Measurements from ENCODE around the gene ADAMTSL3. TPM values are rescaled to one million over a fixed set of nuclear protein-coding genes. Genes with fewer than 3 reads are reported as not detected.

Gene ADAMTSL3
- total RNA-seq, 1 donor from 2014 or later, result 0.64 TPM

DNA sequence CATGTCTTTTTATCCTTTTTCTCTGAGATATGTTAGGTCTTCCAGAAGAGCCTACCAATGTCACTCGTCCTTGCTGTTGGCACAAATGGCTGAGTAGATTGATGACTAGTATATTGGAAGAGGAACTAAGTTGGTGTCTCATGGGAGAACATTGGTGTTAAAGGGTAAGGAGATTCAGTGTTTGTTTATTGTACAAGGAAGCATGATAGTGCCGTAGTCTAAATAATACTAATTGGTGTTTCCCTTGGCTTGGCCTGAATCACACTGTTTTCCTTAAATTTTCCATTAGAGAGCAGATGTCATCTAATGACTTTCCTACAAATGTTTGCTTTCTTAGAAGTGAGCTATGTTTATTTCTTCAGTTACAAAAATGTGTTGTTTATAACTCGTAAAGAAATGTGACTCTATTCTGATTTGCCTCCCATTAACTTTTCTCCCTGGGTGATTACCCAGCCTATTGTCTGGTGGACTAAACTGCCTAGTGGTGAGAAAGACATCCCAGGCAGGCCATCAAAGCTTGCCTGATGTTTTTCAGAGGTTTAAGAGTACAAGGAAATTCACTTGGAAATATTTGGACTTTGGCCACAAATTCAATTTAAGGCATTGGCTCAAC lies 28.7 kb downstream of the ADAMTSL3 start:
- Mint-ChIP-seq H3K27me3 (ENCODE audit: unreplicated experiment) (no peaks in the 10 kb centered on the region), H3K36me3 (ENCODE audit: low read depth, unreplicated experiment) (no peaks in the 10 kb centered on the region), H3K4me1 (ENCODE audit: unreplicated experiment) (no peaks in the 10 kb centered on the region), H3K9me3 (ENCODE audit: unreplicated experiment) (no peaks in the 10 kb centered on the region), H3K4me3 (ENCODE audit: unreplicated experiment) (no peak overlapping the region), H3K27ac (ENCODE audit: unreplicated experiment) (no peak overlapping the region)
- no peak for DNase-seq (ENCODE audit: low spot score)
- no peak for TF ChIP-seq CTCF (IDR thresholded peaks at IDR 0.05; ENCODE audit: unreplicated experiment)

DNA sequence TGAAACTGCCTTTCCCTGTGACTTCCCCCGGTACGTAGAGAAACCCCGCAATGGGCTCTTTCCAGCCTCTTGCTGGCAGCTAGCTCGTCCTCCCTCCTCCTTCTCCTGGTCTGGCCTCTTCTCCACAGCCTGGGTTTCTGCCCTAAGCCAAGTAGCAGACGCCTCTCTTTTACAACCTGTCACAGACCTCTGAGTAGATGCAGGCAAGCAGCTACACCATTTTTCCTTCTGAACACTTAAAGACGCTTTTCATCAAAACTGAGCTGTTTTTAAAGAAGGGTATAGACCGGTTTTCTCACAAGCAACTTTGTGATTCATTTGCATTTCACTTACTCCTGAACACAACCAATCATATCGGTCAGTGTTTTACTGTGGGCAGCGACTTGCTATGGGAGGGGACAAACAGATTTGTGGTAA lies 32.0 kb downstream of the ADAMTSL3 start:
- no peak overlapping the region for H3K27ac Mint-ChIP-seq (ENCODE audit: unreplicated experiment)
- no peak for TF ChIP-seq CTCF (IDR thresholded peaks at IDR 0.05; ENCODE audit: unreplicated experiment)
- no peaks in the 10 kb centered on the region for H3K27me3 Mint-ChIP-seq (ENCODE audit: unreplicated experiment)
- no peak for DNase-seq (ENCODE audit: low spot score)
- no peak overlapping the region for H3K4me3 Mint-ChIP-seq (ENCODE audit: unreplicated experiment)
- no peaks in the 10 kb centered on the region for H3K36me3 Mint-ChIP-seq (ENCODE audit: low read depth, unreplicated experiment)
- no peaks in the 10 kb centered on the region for H3K9me3 Mint-ChIP-seq (ENCODE audit: unreplicated experiment)
- H3K4me1 Mint-ChIP-seq (ENCODE audit: unreplicated experiment), result no peaks in the 10 kb centered on the region

GRCh38 chr15:83688201-83688600 lies 34.3 kb downstream of the ADAMTSL3 start:
- Mint-ChIP-seq H3K27ac (ENCODE audit: unreplicated experiment) (no peak overlapping the region), H3K4me1 (ENCODE audit: unreplicated experiment) (no peaks in the 10 kb centered on the region), H3K36me3 (ENCODE audit: low read depth, unreplicated experiment) (no peaks in the 10 kb centered on the region), H3K27me3 (ENCODE audit: unreplicated experiment) (no peaks in the 10 kb centered on the region), H3K9me3 (ENCODE audit: unreplicated experiment) (no peaks in the 10 kb centered on the region), H3K4me3 (ENCODE audit: unreplicated experiment) (no peak overlapping the region)
- TF ChIP-seq CTCF (IDR thresholded peaks at IDR 0.05; ENCODE audit: unreplicated experiment), result no peak
- DNase-seq (ENCODE audit: low spot score), result no peak

- Mint-ChIP-seq H3K27me3 (ENCODE audit: unreplicated experiment) (no peaks in the 10 kb centered on the region), H3K27ac (ENCODE audit: unreplicated experiment) (no peak overlapping the region)
Measured at GRCh38 chr15:83690676-83691075, 36.8 kb downstream of the ADAMTSL3 start.

More at GRCh38 chr15:83690676-83691075, 36.8 kb downstream of the ADAMTSL3 start:
- H3K4me1 Mint-ChIP-seq (ENCODE audit: unreplicated experiment), result peaks cover 7% of the 10 kb centered on the region
- no peak overlapping the region for H3K4me3 Mint-ChIP-seq (ENCODE audit: unreplicated experiment)
- DNase-seq (ENCODE audit: low spot score), result no peak
- no peak for TF ChIP-seq CTCF (IDR thresholded peaks at IDR 0.05; ENCODE audit: unreplicated experiment)
- H3K36me3 Mint-ChIP-seq (ENCODE audit: low read depth, unreplicated experiment), result no peaks in the 10 kb centered on the region
- H3K9me3 Mint-ChIP-seq (ENCODE audit: unreplicated experiment), result no peaks in the 10 kb centered on the region
